CD8-positive, alpha-beta memory T cell (primary cell): Measurements from ENCODE around the gene SOX8. TPM values are rescaled to one million over a fixed set of nuclear protein-coding genes. Genes with fewer than 3 reads are reported as not detected.
"Not testable (repeated sequence)": the region's sequence is repeated elsewhere in the genome, so short reads cannot be mapped to it uniquely, and the experiment has no call there.

Experiments used
- CTCF ChIA-PET: fragments of 350-600 bp; sonication (Branson Sonifier 250); formaldehyde crosslinking; loops from one replicate; lab custom pipeline; 2021; ENCODE audit warnings: antibody characterized with exemption; lab: Charles Lee
- POLR2A ChIA-PET: fragments of 350-600 bp; sonication (Branson Sonifier 250); formaldehyde crosslinking; loops from one replicate; lab custom pipeline; 2021; ENCODE audit warnings: antibody characterized with exemption; lab: Charles Lee
- DNase-seq, 5 donors: peaks; one replicate each; pipeline versions ENCODE4 v3.0.0 to v3.0.0-alpha.2; 2020 to 2022; ENCODE audit warnings: mixed read lengths in 1 of 5
- H3K27ac ChIP-seq: one replicate; pipeline ENCODE4 v1.7.0; 2013; ENCODE audit warnings: low read depth, mild to moderate bottlenecking, low read length, moderate library complexity
- H3K27me3 ChIP-seq: 2 replicates; pipeline ENCODE4 v1.7.0; 2013; ENCODE audit warnings: low read length, mild to moderate bottlenecking; ENCODE audit not compliant: insufficient read depth, poor library complexity, severe bottlenecking
- H3K36me3 ChIP-seq: 2 replicates; pipeline ENCODE4 v1.7.0; 2013; ENCODE audit warnings: mild to moderate bottlenecking, low read length, moderate library complexity; ENCODE audit not compliant: insufficient read depth
- H3K4me1 ChIP-seq: 2 replicates; pipeline ENCODE4 v1.7.0; 2013; ENCODE audit warnings: mild to moderate bottlenecking, low read length, moderate library complexity; ENCODE audit not compliant: insufficient read depth
- H3K4me3 ChIP-seq: 2 replicates; pipeline ENCODE4 v1.7.0; 2013; ENCODE audit warnings: mild to moderate bottlenecking, low read length
- H3K9me3 ChIP-seq: 2 replicates; pipeline ENCODE4 v1.7.0; 2013; ENCODE audit warnings: mild to moderate bottlenecking, low read length
- H3K27ac Mint-ChIP-seq, 8 donors: one replicate each; pipeline ENCODE4 v1.8.0; 2020 to 2021; ENCODE audit warnings: mixed read lengths in 8 of 8, mild to moderate bottlenecking in 6 of 8, inconsistent platforms in 3 of 8, moderate library complexity in 3 of 8
- H3K27me3 Mint-ChIP-seq, 2 donors: one replicate each; pipeline ENCODE4 v1.8.0; 2020 to 2021; ENCODE audit warnings: mixed read lengths in 2 of 2, mild to moderate bottlenecking in 1 of 2, moderate library complexity in 1 of 2
- H3K36me3 Mint-ChIP-seq, 3 donors: one replicate each; pipeline ENCODE4 v1.8.0; 2020 to 2021; ENCODE audit warnings: mixed read lengths in 3 of 3, inconsistent platforms in 1 of 3, mild to moderate bottlenecking in 1 of 3
- H3K4me1 Mint-ChIP-seq, 3 donors: one replicate each; pipeline ENCODE4 v1.8.0; 2020 to 2021; ENCODE audit warnings: mixed read lengths in 3 of 3, inconsistent platforms in 1 of 3, mild to moderate bottlenecking in 1 of 3
- H3K4me3 Mint-ChIP-seq, 7 donors: one replicate each; pipeline ENCODE4 v1.8.0; 2020 to 2021; ENCODE audit warnings: mixed read lengths in 7 of 7, mild to moderate bottlenecking in 6 of 7, moderate library complexity in 4 of 7, inconsistent platforms in 2 of 7
- H3K9me3 Mint-ChIP-seq, 5 donors: one replicate each; pipeline ENCODE4 v1.8.0; 2020 to 2022; ENCODE audit warnings: mixed read lengths in 5 of 5, mild to moderate bottlenecking in 3 of 5, moderate library complexity in 2 of 5, inconsistent platforms in 1 of 5
- polyA plus RNA-seq: library from polyadenylated mRNA; unstranded; fragments of 300-500 nt; fragmentation: Illumina TruSeq; gene quantifications from one replicate; pipeline ENCODE4 v1.2.3, GENCODE V29; 2021
- total RNA-seq, 2 experiments: library from RNA; stranded (reverse); gene quantifications; one replicate each; pipeline ENCODE4 v1.2.3, GENCODE V29; 2021

SOX8 gene
- total and polyA plus RNA-seq, 3 experiments from 2014 or later, result 0.39 to 0.62 (median 0.39) TPM

DNA sequence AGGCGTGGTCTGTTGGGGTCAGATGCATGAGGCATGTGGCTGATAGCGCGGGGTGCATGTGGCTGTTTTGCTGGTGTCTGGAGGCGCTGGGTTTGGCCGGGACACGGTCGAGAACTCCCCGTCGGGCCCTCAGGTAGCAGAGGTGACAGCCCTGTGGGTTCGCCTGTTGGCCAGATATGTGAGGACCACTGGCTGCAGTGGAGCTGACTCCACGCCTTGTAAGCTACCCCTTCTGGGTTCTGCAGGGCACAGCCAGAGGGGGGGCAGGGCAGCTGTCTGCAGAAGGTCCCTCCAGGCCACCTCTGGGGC lies 38.5 kb downstream of the SOX8 start:
- H3K4me3 Mint-ChIP-seq, result no peak overlapping the region
- CTCF ChIA-PET, result no interaction called here

DNA sequence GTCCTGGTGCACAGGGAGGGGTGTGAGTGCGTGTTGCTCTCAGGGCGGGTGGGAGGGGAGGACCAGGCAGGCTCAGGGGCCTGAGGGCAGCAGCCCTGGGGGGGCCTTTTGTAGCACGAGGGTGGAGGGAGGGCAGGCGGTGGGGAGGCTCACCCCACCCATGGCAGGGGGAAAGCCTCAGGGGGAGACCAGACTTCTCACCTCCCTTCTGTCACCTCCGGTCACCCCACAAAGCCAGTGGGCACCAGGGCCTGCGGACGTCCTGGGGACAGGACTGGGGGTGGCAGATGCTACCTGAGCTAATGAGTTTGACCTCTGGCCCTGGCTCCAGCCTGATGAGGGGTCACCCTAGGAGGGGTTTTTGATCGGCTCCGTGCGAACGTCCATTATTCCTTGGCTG lies 39.0 kb downstream of the SOX8 start:
- H3K4me1 Mint-ChIP-seq, result no peaks in the 10 kb centered on the region

More for the DNA sequence above, 38.5 kb downstream of the SOX8 start:
- no peak for DNase-seq
- Mint-ChIP-seq H3K9me3 (no peaks in the 10 kb centered on the region), H3K27ac (no peak overlapping the region), H3K27me3 (no peaks in the 10 kb centered on the region), H3K4me1 (no peaks in the 10 kb centered on the region), H3K36me3 (no peaks in the 10 kb centered on the region)
- no peaks in the 10 kb centered on the region for H3K9me3 ChIP-seq
- no peak overlapping the region for H3K4me3 ChIP-seq
- H3K4me1 ChIP-seq, result no peaks in the 10 kb centered on the region
- H3K27ac ChIP-seq, result no peak overlapping the region
- no peaks in the 10 kb centered on the region for H3K27me3 ChIP-seq
- POLR2A ChIA-PET, result no interaction called here
- H3K36me3 ChIP-seq, result no peaks in the 10 kb centered on the region

DNA sequence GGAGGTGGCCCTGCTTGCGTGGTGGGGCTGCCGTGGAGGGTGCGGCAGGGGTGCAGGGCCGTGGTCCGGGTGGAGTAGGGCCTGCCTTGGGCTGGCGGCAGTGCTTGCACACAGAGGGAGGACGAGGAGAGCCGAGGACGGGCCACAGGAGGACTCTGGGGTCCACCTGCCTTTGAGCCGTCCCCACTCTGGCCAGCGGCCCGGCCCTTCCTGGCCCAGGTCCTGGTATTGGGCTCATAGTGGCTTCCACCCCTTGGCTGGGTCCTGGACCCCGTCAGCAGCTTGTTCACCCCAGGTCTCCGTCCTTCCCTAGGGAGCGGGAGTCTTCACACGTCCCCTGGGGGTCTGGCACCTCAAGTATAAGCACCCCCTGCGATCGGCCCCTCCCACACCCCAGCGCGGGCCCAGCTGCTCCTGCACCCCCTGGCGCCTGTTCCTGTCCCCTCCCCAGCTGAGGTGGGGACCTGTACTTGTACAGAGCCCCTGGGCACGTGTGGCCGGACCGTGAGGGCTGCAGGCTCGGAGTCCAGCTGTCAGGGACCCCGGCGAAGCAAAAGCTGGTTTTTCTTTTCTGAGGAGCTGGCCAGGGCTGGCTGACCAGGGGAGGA lies 40.1 kb downstream of the SOX8 start:
- Mint-ChIP-seq H3K9me3 (no peaks in the 10 kb centered on the region), H3K27ac (no peak overlapping the region), H3K27me3 (no peaks in the 10 kb centered on the region), H3K4me1 (no peaks in the 10 kb centered on the region), H3K4me3 (no peak overlapping the region), H3K36me3 (no peaks in the 10 kb centered on the region)
- ChIA-PET CTCF (no interaction called here), POLR2A (interaction anchor here (0.6 kb wide), 1 partner anchor 293 kb away, joined by 3 read pairs; no protein-coding TSS in a partner anchor)
- no peaks in the 10 kb centered on the region for H3K27me3 ChIP-seq
- H3K4me1 ChIP-seq, result no peaks in the 10 kb centered on the region
- no peak overlapping the region for H3K27ac ChIP-seq
- no peak overlapping the region for H3K4me3 ChIP-seq
- H3K36me3 ChIP-seq, result no peaks in the 10 kb centered on the region
- no peaks in the 10 kb centered on the region for H3K9me3 ChIP-seq
- DNase-seq, result no peak

More for the DNA sequence above, 39.0 kb downstream of the SOX8 start:
- no peaks in the 10 kb centered on the region for H3K9me3 ChIP-seq
- ChIA-PET CTCF (no interaction called here), POLR2A (no interaction called here)
- H3K4me3 ChIP-seq, result no peak overlapping the region
- Mint-ChIP-seq H3K27me3 (no peaks in the 10 kb centered on the region), H3K9me3 (no peaks in the 10 kb centered on the region), H3K4me3 (no peak overlapping the region), H3K36me3 (no peaks in the 10 kb centered on the region), H3K27ac (no peak overlapping the region)
- DNase-seq, result no peak
- no peaks in the 10 kb centered on the region for H3K4me1 ChIP-seq
- H3K27ac ChIP-seq, result no peak overlapping the region
- no peaks in the 10 kb centered on the region for H3K36me3 ChIP-seq
- H3K27me3 ChIP-seq, result no peaks in the 10 kb centered on the region

GRCh38 chr16:1022466-1022865 lies 40.9 kb downstream of the SOX8 start:
- Histone ChIP-seq H3K4me3 (no peak overlapping the region), H3K4me1 (no peaks in the 10 kb centered on the region), H3K9me3 (no peaks in the 10 kb centered on the region), H3K27ac (no peak overlapping the region), H3K27me3 (no peaks in the 10 kb centered on the region), H3K36me3 (no peaks in the 10 kb centered on the region)
- Mint-ChIP-seq H3K4me3 (no peak overlapping the region), H3K9me3 (no peaks in the 10 kb centered on the region), H3K4me1 (no peaks in the 10 kb centered on the region), H3K36me3 (no peaks in the 10 kb centered on the region), H3K27ac (no peak overlapping the region), H3K27me3 (peaks cover 0 to 3% of the 10 kb centered on the region in 2 donors)
- CTCF ChIA-PET, result no interaction called here
- DNase-seq, result no peak
- POLR2A ChIA-PET, result no interaction called here

- no peak overlapping the region for H3K27ac Mint-ChIP-seq
- H3K9me3 ChIP-seq, result no peaks in the 10 kb centered on the region
- ChIA-PET CTCF (no interaction called here), POLR2A (no interaction called here)
- H3K4me1 Mint-ChIP-seq, result peaks cover 0 to 3% (median 0%) of the 10 kb centered on the region in 3 donors
- H3K4me1 ChIP-seq, result no peaks in the 10 kb centered on the region
- no peak overlapping the region for H3K4me3 ChIP-seq
- H3K36me3 Mint-ChIP-seq, result no peaks in the 10 kb centered on the region
- no peaks in the 10 kb centered on the region for H3K27me3 ChIP-seq
- no peaks in the 10 kb centered on the region for H3K9me3 Mint-ChIP-seq
- no peak for DNase-seq
- H3K27me3 Mint-ChIP-seq, result peaks cover 3 to 5% of the 10 kb centered on the region in 2 donors
- H3K4me3 Mint-ChIP-seq, result no peak overlapping the region
- no peaks in the 10 kb centered on the region for H3K36me3 ChIP-seq
- no peak overlapping the region for H3K27ac ChIP-seq
Measured at GRCh38 chr16:1024138-1024537, 42.6 kb downstream of the SOX8 start.

- H3K9me3 Mint-ChIP-seq, H3K9me3 ChIP-seq, CTCF ChIA-PET, H3K27ac ChIP-seq, H3K36me3 ChIP-seq, H3K27ac Mint-ChIP-seq, H3K4me3 Mint-ChIP-seq, H3K27me3 Mint-ChIP-seq, H3K27me3 ChIP-seq, H3K4me3 ChIP-seq, POLR2A ChIA-PET, DNase-seq, H3K4me1 Mint-ChIP-seq, H3K36me3 Mint-ChIP-seq, H3K4me1 ChIP-seq: not testable (repeated sequence)
Measured at GRCh38 chr16:1025183-1025809, 43.7 kb downstream of the SOX8 start.

DNA sequence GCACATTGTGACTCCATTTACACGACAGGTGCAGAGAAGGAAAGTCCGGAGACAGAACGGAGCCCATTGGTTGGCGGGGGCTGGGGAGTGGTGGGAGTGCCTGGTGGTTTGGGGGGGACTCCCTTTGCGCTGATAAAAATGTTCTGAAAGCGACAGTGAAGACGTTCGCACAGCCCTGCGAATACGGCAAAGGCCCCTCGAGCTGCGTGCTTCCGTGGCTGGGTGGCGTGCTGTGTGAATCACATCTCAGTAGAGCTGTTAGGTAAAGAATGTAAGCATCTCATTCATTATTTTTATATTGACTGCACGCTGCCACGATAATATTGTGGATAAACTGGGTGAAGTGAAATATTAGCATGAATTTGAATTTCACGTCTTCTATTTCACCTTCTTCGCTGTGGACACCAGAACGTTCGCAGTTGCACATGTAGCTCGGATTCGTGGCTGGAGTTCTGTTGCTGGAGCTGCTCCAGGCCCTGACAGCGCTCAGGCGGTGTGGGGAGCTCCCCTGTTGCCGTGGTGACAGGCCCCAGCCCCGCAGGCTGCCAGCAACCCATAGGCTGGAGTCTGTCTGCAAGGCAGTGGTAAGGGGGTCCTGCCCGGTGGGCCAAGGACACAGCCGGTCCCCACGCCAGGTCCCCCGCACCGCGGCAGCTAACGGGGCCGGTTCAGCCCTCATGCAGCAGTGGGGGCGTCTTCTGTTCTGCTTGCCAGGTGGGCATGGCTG lies 44.6 kb downstream of the SOX8 start:
- Mint-ChIP-seq H3K9me3 (no peaks in the 10 kb centered on the region), H3K27me3 (peaks cover 4 to 8% of the 10 kb centered on the region in 2 donors), H3K36me3 (no peaks in the 10 kb centered on the region), H3K27ac (no peak overlapping the region), H3K4me1 (peaks cover 0 to 3% (median 0%) of the 10 kb centered on the region in 3 donors), H3K4me3 (no peak overlapping the region)
- ChIA-PET POLR2A (no interaction called here), CTCF (no interaction called here)
- Histone ChIP-seq H3K4me1 (no peaks in the 10 kb centered on the region), H3K36me3 (no peaks in the 10 kb centered on the region), H3K9me3 (no peaks in the 10 kb centered on the region), H3K4me3 (no peak overlapping the region), H3K27me3 (no peaks in the 10 kb centered on the region), H3K27ac (no peak overlapping the region)
- no peak for DNase-seq

- H3K4me3 ChIP-seq, result no peak overlapping the region
- H3K27ac Mint-ChIP-seq, result peak overlapping the region in 1 of 8 donors; percentile 50
- H3K9me3 Mint-ChIP-seq, result no peaks in the 10 kb centered on the region
- DNase-seq, result no peak
- no peak overlapping the region for H3K27ac ChIP-seq
- no peaks in the 10 kb centered on the region for H3K4me1 ChIP-seq
- ChIA-PET POLR2A (no interaction called here), CTCF (no interaction called here)
- H3K27me3 Mint-ChIP-seq, result peaks cover 4 to 8% of the 10 kb centered on the region in 2 donors
- H3K9me3 ChIP-seq, result no peaks in the 10 kb centered on the region
- no peaks in the 10 kb centered on the region for H3K36me3 Mint-ChIP-seq
- H3K27me3 ChIP-seq, result no peaks in the 10 kb centered on the region
- H3K4me1 Mint-ChIP-seq, result peaks cover 0 to 3% (median 0%) of the 10 kb centered on the region in 3 donors
- H3K4me3 Mint-ChIP-seq, result no peak overlapping the region
- H3K36me3 ChIP-seq, result no peaks in the 10 kb centered on the region
Measured at GRCh38 chr16:1026784-1027500, 45.4 kb downstream of the SOX8 start.
